HG03558 (cell line): ENCODE measurements around the gene UBE2H.
"Not testable (repeated sequence)": the region's sequence is repeated elsewhere in the genome, so short reads cannot be mapped to it uniquely, and the experiment has no call there.

Source experiments
- ATAC-seq: cut with Tn5 transposase; IDR thresholded peaks from one replicate; pipeline ENCODE4 v1.9.1; 2021; ENCODE audit warnings: moderate number of reproducible peaks; ENCODE audit not compliant: unreplicated experiment; ENCODE audit errors: extremely low read depth

The UBE2H gene

GRCh38 chr7:129883151-129883550 lies 69.6 kb downstream of the UBE2H start:
- ATAC-seq = no peak

- ATAC-seq = no peak
These were observed 70.2 kb downstream of the UBE2H start for GRCh38 chr7:129882531-129882930.

DNA sequence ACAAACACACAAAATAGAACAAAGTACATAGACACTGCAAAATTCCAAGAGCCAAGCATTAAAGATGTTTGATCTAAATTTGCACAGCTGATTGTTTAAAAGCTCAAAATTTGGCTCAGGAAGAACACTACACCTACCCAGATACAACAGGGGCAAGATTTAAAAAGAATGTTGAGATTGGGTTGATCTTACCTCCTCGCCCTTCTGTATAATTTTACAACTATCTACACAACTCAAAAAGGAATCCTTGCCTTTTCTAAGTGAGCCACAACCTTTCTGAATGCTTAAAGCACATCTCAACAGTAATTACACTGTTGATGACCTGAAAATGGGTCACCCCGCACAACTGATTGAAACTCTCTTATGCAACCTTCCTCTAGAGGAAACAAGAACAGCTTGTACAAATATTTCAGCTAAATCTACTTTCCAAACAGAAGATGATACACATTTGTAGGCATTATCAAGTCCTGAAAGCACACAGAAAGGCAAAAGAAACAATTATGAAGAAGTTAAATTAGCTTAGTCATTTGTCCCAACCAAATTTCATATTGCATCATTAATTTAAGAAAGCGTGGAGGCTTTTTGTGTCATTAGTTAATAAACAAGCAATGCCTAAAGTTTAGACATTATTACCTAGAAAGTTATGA lies 75.5 kb downstream of the UBE2H start:
- ATAC-seq = no peak

GRCh38 chr7:129875745-129876411 lies 76.9 kb downstream of the UBE2H start:
- ATAC-seq = no peak

DNA sequence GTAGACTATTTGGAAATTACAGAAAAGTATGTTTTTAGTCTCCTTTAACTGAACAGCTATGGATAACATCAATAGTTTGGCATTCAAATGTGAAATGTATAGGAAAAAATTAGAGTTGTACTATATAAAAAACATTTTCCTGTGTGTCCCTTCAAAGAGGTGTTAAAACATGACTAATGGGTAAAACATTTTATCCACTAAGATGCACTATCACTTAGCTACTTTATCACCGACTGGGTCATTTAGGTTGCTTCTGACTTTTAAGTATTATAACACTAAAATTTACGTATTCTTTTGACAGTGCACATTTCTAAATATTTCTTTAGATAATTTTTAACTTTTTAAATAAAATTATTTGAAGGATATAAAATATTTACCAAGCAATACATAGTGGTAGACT lies 77.6 kb downstream of the UBE2H start:
- no peak for ATAC-seq

GRCh38 chr7:129874722-129875121 lies 78.0 kb downstream of the UBE2H start:
- no peak for ATAC-seq

- no peak for ATAC-seq
These were observed 80.7 kb downstream of the UBE2H start for GRCh38 chr7:129872054-129872453.

DNA sequence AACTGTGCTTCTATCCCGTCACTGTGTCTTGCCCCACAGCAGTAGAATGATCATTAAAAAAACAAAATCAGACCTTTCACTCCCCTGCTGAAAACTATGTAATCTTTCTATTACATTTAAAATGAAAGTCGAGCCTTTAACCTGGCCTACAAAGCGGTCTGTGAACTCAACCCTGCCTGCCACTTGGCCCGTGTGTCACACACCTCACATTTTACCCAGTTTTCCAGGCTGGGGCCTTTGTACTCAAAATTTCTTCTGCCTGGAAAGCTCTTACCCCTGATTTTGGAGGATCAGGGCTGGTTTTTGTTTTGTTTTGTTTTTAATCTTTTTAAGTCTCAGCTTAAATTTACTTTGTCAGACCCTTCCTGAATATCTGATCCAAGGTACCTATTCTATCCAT lies 82.1 kb downstream of the UBE2H start:
- no peak for ATAC-seq

GRCh38 chr7:129866251-129866650 lies 86.5 kb downstream of the UBE2H start:
- ATAC-seq = no peak

DNA sequence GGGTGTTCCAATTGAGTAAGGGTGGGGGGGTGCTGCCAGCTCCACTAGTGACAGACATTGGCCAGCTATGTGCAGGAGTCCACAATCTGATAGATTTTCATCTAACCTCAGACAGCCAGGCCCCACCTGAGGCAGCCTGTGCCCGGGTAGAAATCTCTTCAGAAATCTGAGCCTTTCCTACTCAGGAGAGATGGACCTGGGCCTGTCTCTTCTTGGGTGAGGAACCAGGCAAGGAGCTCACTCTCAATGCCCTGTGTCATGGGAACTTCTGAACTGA lies 86.9 kb downstream of the UBE2H start:
- ATAC-seq = no peak

GRCh38 chr7:129865093-129865924 lies 87.5 kb downstream of the UBE2H start:
- ATAC-seq = no peak

- ATAC-seq = not testable (repeated sequence)
These were observed 88.1 kb downstream of the UBE2H start for GRCh38 chr7:129864676-129865075.

DNA sequence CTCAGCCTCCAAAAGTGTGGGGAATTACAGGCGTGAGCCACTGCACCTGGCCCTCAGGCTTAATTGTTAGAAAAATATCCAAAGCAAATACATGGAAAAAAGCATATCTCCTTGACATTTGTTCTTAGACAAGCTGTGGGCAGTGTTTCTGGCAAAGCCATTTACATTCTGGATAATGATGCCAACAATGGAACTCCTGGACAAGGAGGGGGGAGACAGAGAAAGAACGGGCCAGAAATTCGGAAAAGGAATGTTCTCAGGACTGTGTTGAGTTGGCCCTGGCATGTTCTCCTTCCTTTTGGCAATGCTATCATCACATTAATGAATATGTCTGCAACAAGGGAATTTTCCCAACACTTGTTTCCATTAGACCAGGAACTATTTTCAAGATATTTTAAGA lies 88.7 kb downstream of the UBE2H start:
- ATAC-seq = no peak

DNA sequence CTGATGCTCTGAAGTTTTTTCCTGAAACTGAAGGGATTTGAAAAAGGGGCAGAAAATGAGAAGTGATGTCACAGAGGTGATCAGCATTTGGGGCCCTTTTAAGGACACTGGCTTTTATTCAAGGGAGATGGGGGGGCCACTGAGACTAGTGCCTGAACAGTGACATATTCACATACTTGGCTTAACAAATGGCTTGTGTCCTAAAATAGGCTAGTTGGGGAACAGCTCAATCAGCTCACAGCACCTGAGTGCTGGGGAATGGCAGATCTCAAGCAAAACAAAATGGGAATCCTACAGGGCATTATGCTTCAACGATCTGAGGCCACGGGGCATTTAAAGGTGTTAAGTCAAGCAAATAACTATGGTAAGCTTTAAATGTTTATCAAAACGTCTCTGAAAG lies 90.1 kb downstream of the UBE2H start:
- no peak for ATAC-seq

- ATAC-seq = not testable (repeated sequence)
These were observed 92.0 kb downstream of the UBE2H start for GRCh38 chr7:129860784-129861183.

DNA sequence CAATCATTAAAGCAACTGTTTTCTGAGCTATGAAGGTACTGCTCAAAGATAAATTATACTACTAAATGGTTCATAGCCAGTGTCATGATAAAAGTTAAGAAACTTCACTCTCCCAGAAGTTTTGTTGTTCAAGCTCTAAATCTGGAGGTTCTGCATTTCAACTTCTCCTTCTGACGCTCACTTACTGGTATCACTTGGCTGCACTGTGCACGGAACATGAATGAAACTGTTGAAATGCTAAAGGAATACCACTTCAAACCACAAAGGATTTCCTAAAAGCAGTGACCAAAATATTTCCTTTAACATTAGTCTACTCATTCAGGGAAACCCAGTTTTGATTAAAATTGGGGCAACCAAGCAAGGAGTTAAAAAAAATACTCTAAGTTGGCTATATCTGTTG lies 93.6 kb downstream of the UBE2H start:
- ATAC-seq = no peak

GRCh38 chr7:129858490-129858889 lies 94.3 kb downstream of the UBE2H start:
- ATAC-seq = no peak

DNA sequence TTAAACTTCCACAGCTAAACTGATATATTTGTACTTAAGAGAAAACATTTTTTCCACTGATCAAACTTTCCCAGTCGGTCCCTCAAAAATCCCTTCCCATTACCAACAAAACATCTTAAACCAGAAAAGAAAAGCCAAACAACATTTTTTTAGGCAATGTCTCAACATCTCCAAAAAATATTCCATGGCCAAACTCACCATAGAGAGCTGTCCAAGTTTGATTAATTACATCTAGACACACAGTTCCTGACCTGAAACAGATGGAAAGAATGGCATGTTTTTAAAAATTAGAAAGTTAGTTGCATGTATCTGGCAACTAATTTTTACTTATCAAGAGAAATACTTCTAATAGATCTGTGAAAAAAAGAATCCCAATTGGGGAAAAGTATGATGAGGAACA lies 95.4 kb downstream of the UBE2H start:
- no peak for ATAC-seq

GRCh38 chr7:129855935-129856717 lies 96.6 kb downstream of the UBE2H start:
- no peak for ATAC-seq

DNA sequence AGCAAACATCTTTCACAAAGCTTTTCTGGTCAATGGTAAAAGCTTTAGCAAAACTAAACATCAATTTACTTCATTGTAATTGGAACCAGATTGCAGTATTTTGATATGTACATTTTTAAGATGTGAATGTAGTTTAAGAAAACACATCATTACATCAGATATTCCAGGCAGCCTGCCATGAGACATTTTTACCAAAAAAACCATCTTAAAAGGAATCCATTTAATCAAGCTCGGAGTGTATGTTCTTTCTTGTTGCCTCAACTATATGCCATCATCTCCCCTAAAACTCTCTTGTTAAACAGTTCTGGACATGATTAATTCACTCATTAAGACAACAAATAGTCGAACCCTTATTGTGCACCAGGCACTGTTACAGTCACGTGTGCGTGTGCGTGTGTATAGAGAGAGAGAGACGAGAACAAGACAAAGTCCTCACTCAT lies 97.5 kb downstream of the UBE2H start:
- no peak for ATAC-seq

DNA sequence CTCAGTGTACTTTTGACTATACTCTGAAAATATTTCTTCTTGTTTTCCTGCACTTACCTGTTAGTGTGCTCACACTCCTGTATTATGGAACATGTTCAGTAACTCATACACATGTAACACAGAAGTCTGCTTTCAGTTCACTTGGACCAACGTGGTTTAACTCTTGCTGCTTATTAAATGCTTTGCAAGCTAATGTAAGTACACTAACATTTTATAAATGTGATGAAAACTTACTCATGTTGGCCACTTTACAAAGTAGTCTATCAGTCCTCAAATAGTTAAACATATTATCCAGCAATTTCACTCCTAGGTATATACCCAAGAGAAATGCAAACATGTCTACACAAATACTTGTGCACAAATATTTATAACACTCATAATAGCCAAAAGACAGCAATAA lies 98.4 kb downstream of the UBE2H start:
- ATAC-seq = no peak
